Measurements from ENCODE around the gene NPLOC4.
"Not testable (repeated sequence)": the region's sequence is repeated elsewhere in the genome, so short reads cannot be mapped to it uniquely, and the experiment has no call there.

Gene NPLOC4

DNA sequence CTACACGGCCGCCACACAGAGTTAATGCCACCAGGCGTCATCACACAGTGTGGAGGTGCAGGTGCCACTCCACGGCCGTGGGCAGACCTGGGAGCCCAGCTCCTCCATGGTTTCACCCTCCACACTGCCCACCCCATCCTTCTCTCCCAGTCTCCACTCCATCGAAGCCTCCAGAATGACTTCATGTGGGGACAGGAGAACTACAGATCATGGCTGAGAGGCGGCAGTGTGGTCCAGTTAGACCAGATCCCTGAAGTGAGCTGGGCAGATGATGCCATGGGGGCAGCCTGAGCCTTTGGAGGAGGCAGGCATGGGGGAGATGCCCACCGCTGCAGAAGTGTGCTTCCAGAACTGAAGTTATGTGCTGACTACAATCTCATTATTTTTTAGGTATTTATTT is 46.8 kb downstream of the NPLOC4 start:
- Histone ChIP-seq H3K4me3 (ENCODE audit: low read length in 2 of 2) (no peak overlapping the region), H3K27ac (ENCODE audit: low read depth in 2 of 2, low read length in 2 of 2) (no peak overlapping the region), H3K36me3 (ENCODE audit: control insufficient read depth in 2 of 2, insufficient read depth in 2 of 2, low read length in 2 of 2) (peaks cover 45 to 60% of the 10 kb centered on the region in 2 donors), H3K27me3 (ENCODE audit: control insufficient read depth in 2 of 2, insufficient read depth in 2 of 2, low read length in 2 of 2) (no peaks in the 10 kb centered on the region), H3K9me3 (ENCODE audit: control insufficient read depth in 2 of 2, low read length in 2 of 2) (no peaks in the 10 kb centered on the region), H3K9ac (ENCODE audit: low read depth in 1 of 2, low read length in 2 of 2) (no peak overlapping the region), H3K4me1 (ENCODE audit: control insufficient read depth in 2 of 2, insufficient read depth in 2 of 2, low read length in 2 of 2) (no peaks in the 10 kb centered on the region)

DNA sequence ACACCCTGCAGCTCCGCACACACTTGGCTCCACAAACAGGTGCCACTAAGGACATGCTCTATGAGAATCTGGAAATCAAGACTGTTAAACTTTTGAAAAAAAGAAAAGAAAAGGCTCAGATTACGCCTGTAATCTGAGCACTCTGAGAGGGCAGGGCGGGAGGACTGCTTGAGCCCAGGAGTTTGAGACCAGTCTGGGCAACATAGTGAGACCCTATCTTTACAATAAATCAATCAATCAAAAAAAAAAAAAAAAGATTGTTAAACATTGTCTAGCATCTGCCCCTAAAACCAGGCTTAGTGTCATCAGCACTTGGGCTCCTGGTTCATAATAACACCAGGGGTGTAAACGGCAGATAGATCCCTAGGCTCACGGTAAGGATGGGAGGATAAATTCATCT is 47.3 kb downstream of the NPLOC4 start:
- H3K27me3 ChIP-seq (ENCODE audit: control insufficient read depth in 2 of 2, insufficient read depth in 2 of 2, low read length in 2 of 2), result no peaks in the 10 kb centered on the region
- no peaks in the 10 kb centered on the region for H3K4me1 ChIP-seq (ENCODE audit: control insufficient read depth in 2 of 2, insufficient read depth in 2 of 2, low read length in 2 of 2)
- H3K4me3 ChIP-seq (ENCODE audit: low read length in 2 of 2), result no peak overlapping the region
- no peak overlapping the region for H3K27ac ChIP-seq (ENCODE audit: low read depth in 2 of 2, low read length in 2 of 2)
- H3K9ac ChIP-seq (ENCODE audit: low read depth in 1 of 2, low read length in 2 of 2), result no peak overlapping the region
- H3K9me3 ChIP-seq (ENCODE audit: control insufficient read depth in 2 of 2, low read length in 2 of 2), result no peaks in the 10 kb centered on the region
- H3K36me3 ChIP-seq (ENCODE audit: control insufficient read depth in 2 of 2, insufficient read depth in 2 of 2, low read length in 2 of 2), result peaks cover 45 to 60% of the 10 kb centered on the region in 2 donors

DNA sequence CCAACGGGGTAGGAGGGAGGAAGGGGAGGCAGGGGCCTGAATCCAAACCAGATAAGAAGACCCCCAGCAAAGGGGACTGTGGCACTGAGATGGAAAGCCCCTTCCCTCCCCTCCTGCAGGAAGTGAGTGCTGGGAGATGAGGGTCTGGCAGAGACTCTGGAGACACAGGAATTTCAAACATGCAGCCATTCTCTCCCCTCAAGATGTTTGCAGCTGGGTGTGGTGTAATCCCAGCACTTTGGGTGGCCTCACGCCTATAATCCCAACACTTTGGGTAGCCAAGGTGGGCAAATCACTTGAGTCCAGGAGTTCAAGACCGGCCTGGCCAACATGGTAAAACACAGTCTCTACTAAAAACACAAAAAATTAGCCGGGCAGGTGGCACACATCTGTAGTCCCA is 50.8 kb downstream of the NPLOC4 start:
- H3K27me3 ChIP-seq (ENCODE audit: control insufficient read depth in 2 of 2, insufficient read depth in 2 of 2, low read length in 2 of 2), result no peaks in the 10 kb centered on the region
- no peak overlapping the region for H3K9ac ChIP-seq (ENCODE audit: low read depth in 1 of 2, low read length in 2 of 2)
- no peaks in the 10 kb centered on the region for H3K9me3 ChIP-seq (ENCODE audit: control insufficient read depth in 2 of 2, low read length in 2 of 2)
- H3K27ac ChIP-seq (ENCODE audit: low read depth in 2 of 2, low read length in 2 of 2), result no peak overlapping the region
- H3K4me3 ChIP-seq (ENCODE audit: low read length in 2 of 2), result no peak overlapping the region
- H3K36me3 ChIP-seq (ENCODE audit: control insufficient read depth in 2 of 2, insufficient read depth in 2 of 2, low read length in 2 of 2), result peaks cover 52 to 64% of the 10 kb centered on the region in 2 donors
- H3K4me1 ChIP-seq (ENCODE audit: control insufficient read depth in 2 of 2, insufficient read depth in 2 of 2, low read length in 2 of 2), result no peaks in the 10 kb centered on the region

GRCh38 chr17:81584771-81585170 is 52.1 kb downstream of the NPLOC4 start:
- H3K4me3 ChIP-seq (ENCODE audit: low read length in 2 of 2); H3K27me3 ChIP-seq (ENCODE audit: control insufficient read depth in 2 of 2, insufficient read depth in 2 of 2, low read length in 2 of 2); H3K9me3 ChIP-seq (ENCODE audit: control insufficient read depth in 2 of 2, low read length in 2 of 2); H3K9ac ChIP-seq (ENCODE audit: low read depth in 1 of 2, low read length in 2 of 2); H3K27ac ChIP-seq (ENCODE audit: low read depth in 2 of 2, low read length in 2 of 2); H3K4me1 ChIP-seq (ENCODE audit: control insufficient read depth in 2 of 2, insufficient read depth in 2 of 2, low read length in 2 of 2): not testable (repeated sequence)
- peaks cover 51 to 54% of the 10 kb centered on the region in 2 donors for H3K36me3 ChIP-seq (ENCODE audit: control insufficient read depth in 2 of 2, insufficient read depth in 2 of 2, low read length in 2 of 2)

DNA sequence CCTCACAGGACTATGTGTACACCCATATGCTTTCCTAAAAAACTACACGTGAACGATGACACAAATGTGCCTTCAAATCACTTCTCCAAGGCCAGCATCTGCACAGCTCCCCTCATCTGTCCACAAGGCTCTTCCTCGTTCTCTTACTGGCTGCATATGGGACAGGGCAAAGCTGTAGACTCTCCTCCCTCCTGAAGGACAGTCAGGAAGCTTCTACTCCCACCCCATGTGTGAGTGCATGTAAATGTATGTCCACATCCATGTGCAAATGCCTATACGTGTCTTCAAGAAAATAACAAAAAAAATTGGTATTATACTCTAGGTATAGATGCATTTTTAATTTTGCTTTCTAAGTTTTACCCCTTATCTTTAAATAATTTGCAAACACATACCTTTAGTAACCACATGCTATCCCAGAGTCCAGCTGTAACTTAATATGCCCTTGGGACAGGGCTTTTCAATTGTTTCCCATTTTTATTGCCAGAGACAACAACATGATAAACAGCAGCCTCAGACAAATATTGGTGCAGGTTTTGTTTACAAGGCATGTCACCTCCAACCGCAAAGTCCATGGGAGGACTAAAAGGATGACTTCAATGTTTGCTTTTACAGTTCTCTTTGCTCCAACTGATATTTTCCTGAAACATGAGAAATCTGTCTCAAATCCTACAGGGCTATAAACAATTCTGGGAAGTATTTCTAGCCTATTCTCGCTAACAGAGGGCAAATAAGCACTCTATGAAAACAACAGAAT is 53.1 kb downstream of the NPLOC4 start:
- Histone ChIP-seq H3K27me3 (ENCODE audit: control insufficient read depth in 2 of 2, insufficient read depth in 2 of 2, low read length in 2 of 2) (no peaks in the 10 kb centered on the region), H3K4me3 (ENCODE audit: low read length in 2 of 2) (no peak overlapping the region), H3K36me3 (ENCODE audit: control insufficient read depth in 2 of 2, insufficient read depth in 2 of 2, low read length in 2 of 2) (peaks cover 52 to 56% of the 10 kb centered on the region in 2 donors), H3K9ac (ENCODE audit: low read depth in 1 of 2, low read length in 2 of 2) (no peak overlapping the region), H3K27ac (ENCODE audit: low read depth in 2 of 2, low read length in 2 of 2) (no peak overlapping the region), H3K9me3 (ENCODE audit: control insufficient read depth in 2 of 2, low read length in 2 of 2) (no peaks in the 10 kb centered on the region), H3K4me1 (ENCODE audit: control insufficient read depth in 2 of 2, insufficient read depth in 2 of 2, low read length in 2 of 2) (no peaks in the 10 kb centered on the region)

- H3K27ac ChIP-seq (ENCODE audit: low read depth in 2 of 2, low read length in 2 of 2), result no peak overlapping the region
- no peaks in the 10 kb centered on the region for H3K4me1 ChIP-seq (ENCODE audit: control insufficient read depth in 2 of 2, insufficient read depth in 2 of 2, low read length in 2 of 2)
- H3K4me3 ChIP-seq (ENCODE audit: low read length in 2 of 2), result no peak overlapping the region
- H3K9me3 ChIP-seq (ENCODE audit: control insufficient read depth in 2 of 2, low read length in 2 of 2), result no peaks in the 10 kb centered on the region
- H3K27me3 ChIP-seq (ENCODE audit: control insufficient read depth in 2 of 2, insufficient read depth in 2 of 2, low read length in 2 of 2), result no peaks in the 10 kb centered on the region
- H3K36me3 ChIP-seq (ENCODE audit: control insufficient read depth in 2 of 2, insufficient read depth in 2 of 2, low read length in 2 of 2), result peaks cover 48 to 52% of the 10 kb centered on the region in 2 donors
- no peak overlapping the region for H3K9ac ChIP-seq (ENCODE audit: low read depth in 1 of 2, low read length in 2 of 2)
Observed at GRCh38 chr17:81582749-81583148, 54.2 kb downstream of the NPLOC4 start.

GRCh38 chr17:81582341-81582740 is 54.6 kb downstream of the NPLOC4 start:
- H3K4me3 ChIP-seq (ENCODE audit: low read length in 2 of 2), result no peak overlapping the region
- no peaks in the 10 kb centered on the region for H3K27me3 ChIP-seq (ENCODE audit: control insufficient read depth in 2 of 2, insufficient read depth in 2 of 2, low read length in 2 of 2)
- H3K9me3 ChIP-seq (ENCODE audit: control insufficient read depth in 2 of 2, low read length in 2 of 2), result no peaks in the 10 kb centered on the region
- H3K9ac ChIP-seq (ENCODE audit: low read depth in 1 of 2, low read length in 2 of 2), result no peak overlapping the region
- H3K4me1 ChIP-seq (ENCODE audit: control insufficient read depth in 2 of 2, insufficient read depth in 2 of 2, low read length in 2 of 2), result peaks cover 0 to 2% of the 10 kb centered on the region in 2 donors
- H3K36me3 ChIP-seq (ENCODE audit: control insufficient read depth in 2 of 2, insufficient read depth in 2 of 2, low read length in 2 of 2), result peaks cover 48 to 52% of the 10 kb centered on the region in 2 donors
- no peak overlapping the region for H3K27ac ChIP-seq (ENCODE audit: low read depth in 2 of 2, low read length in 2 of 2)

- H3K4me1 ChIP-seq (ENCODE audit: control insufficient read depth in 2 of 2, insufficient read depth in 2 of 2, low read length in 2 of 2), result peaks cover 0 to 5% of the 10 kb centered on the region in 2 donors
- H3K9ac ChIP-seq (ENCODE audit: low read depth in 1 of 2, low read length in 2 of 2), result no peak overlapping the region
- no peaks in the 10 kb centered on the region for H3K27me3 ChIP-seq (ENCODE audit: control insufficient read depth in 2 of 2, insufficient read depth in 2 of 2, low read length in 2 of 2)
- peaks cover 45 to 52% of the 10 kb centered on the region in 2 donors for H3K36me3 ChIP-seq (ENCODE audit: control insufficient read depth in 2 of 2, insufficient read depth in 2 of 2, low read length in 2 of 2)
- H3K9me3 ChIP-seq (ENCODE audit: control insufficient read depth in 2 of 2, low read length in 2 of 2), result no peaks in the 10 kb centered on the region
- no peak overlapping the region for H3K27ac ChIP-seq (ENCODE audit: low read depth in 2 of 2, low read length in 2 of 2)
- H3K4me3 ChIP-seq (ENCODE audit: low read length in 2 of 2), result no peak overlapping the region
Observed at GRCh38 chr17:81581758-81582157, 55.2 kb downstream of the NPLOC4 start.

DNA sequence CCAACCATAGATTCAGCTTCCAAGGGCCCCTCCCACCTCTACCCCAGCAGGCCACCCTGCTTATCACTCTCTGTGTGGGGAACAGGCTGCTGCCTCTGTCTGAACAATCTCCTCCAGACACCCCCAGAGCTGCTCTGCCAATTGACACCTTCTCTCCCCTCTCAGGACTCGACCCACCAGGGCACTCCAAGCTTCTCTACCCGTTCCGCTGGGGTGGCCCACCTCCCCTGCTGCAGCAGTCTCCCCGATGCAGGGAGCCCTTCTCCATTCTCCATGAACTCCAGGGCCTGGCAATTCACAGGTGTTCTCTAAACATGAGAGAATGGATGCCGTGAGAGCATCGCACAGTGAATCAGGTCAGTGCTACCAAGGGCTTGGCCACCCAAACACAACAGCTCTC is 56.4 kb downstream of the NPLOC4 start:
- Histone ChIP-seq H3K27me3 (ENCODE audit: control insufficient read depth in 2 of 2, insufficient read depth in 2 of 2, low read length in 2 of 2) (no peaks in the 10 kb centered on the region), H3K4me1 (ENCODE audit: control insufficient read depth in 2 of 2, insufficient read depth in 2 of 2, low read length in 2 of 2) (peaks cover 0 to 5% of the 10 kb centered on the region in 2 donors), H3K36me3 (ENCODE audit: control insufficient read depth in 2 of 2, insufficient read depth in 2 of 2, low read length in 2 of 2) (peaks cover 39 to 49% of the 10 kb centered on the region in 2 donors), H3K9me3 (ENCODE audit: control insufficient read depth in 2 of 2, low read length in 2 of 2) (no peaks in the 10 kb centered on the region), H3K4me3 (ENCODE audit: low read length in 2 of 2) (no peak overlapping the region), H3K9ac (ENCODE audit: low read depth in 1 of 2, low read length in 2 of 2) (no peak overlapping the region), H3K27ac (ENCODE audit: low read depth in 2 of 2, low read length in 2 of 2) (no peak overlapping the region)

DNA sequence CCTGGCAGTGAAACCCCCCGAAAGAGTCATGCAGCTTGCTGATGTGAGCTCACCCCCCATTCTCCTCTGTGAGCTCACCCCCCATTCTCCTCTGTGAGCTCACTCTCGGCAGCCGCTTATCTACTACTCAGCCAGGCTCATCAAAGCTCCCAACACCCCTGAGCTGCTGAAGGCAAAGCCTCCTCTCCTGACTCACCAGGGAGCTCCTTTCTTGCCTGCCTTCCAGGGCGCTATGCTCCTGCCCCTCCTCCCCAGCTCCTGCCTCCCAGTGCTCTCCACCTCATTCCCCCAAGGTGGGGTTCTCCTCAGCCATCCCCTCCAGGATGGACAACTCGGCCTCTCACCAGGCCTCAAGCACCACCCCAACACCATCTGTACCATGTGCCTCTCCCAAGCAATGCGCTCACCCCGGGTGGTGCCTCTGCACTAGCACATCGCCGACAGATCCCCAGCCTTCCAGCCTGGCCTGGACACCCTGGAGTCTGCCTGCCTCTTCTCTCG is 57.0 kb downstream of the NPLOC4 start:
- Histone ChIP-seq H3K4me3 (ENCODE audit: low read length in 2 of 2) (no peak overlapping the region), H3K4me1 (ENCODE audit: control insufficient read depth in 2 of 2, insufficient read depth in 2 of 2, low read length in 2 of 2) (peaks cover 0 to 5% of the 10 kb centered on the region in 2 donors), H3K27me3 (ENCODE audit: control insufficient read depth in 2 of 2, insufficient read depth in 2 of 2, low read length in 2 of 2) (no peaks in the 10 kb centered on the region), H3K36me3 (ENCODE audit: control insufficient read depth in 2 of 2, insufficient read depth in 2 of 2, low read length in 2 of 2) (peaks cover 41 to 51% of the 10 kb centered on the region in 2 donors), H3K27ac (ENCODE audit: low read depth in 2 of 2, low read length in 2 of 2) (no peak overlapping the region), H3K9ac (ENCODE audit: low read depth in 1 of 2, low read length in 2 of 2) (no peak overlapping the region), H3K9me3 (ENCODE audit: control insufficient read depth in 2 of 2, low read length in 2 of 2) (no peaks in the 10 kb centered on the region)

All from mucosa of rectum (tissue), 2 donors.